Stimulated activated CD8-positive, alpha-beta memory T cell treated with anti-CD3 and anti-CD28 coated beads, Interleukin-15, amount 100 ng/mL, for 48 hours (primary cell): ENCODE results near the gene SEL1L3.

ENCODE experiments used
- DNase-seq, 2 donors: peaks; one replicate each; pipeline ENCODE4 v3.0.0-alpha.2; 2020; ENCODE audit warnings: low read depth in 2 of 2

Gene SEL1L3

GRCh38 chr4:25817059-25817681 is 45.6 kb downstream of the SEL1L3 start:
- DNase-seq, result no peak

- DNase-seq, result no peak
These were observed 46.2 kb downstream of the SEL1L3 start for GRCh38 chr4:25816591-25817058.

- no peak for DNase-seq
These were observed 47.2 kb downstream of the SEL1L3 start for GRCh38 chr4:25815586-25815985.

- DNase-seq, result no peak
These were observed 48.3 kb downstream of the SEL1L3 start for GRCh38 chr4:25814301-25815136.

GRCh38 chr4:25813448-25814106 is 49.2 kb downstream of the SEL1L3 start:
- no peak for DNase-seq

GRCh38 chr4:25811841-25812240 is 50.9 kb downstream of the SEL1L3 start:
- DNase-seq, result no peak

GRCh38 chr4:25811374-25811690 is 51.5 kb downstream of the SEL1L3 start:
- no peak for DNase-seq

GRCh38 chr4:25810461-25811373 is 52.1 kb downstream of the SEL1L3 start:
- no peak for DNase-seq

- no peak for DNase-seq
These were observed 52.8 kb downstream of the SEL1L3 start for GRCh38 chr4:25809996-25810395.

- DNase-seq, result no peak
These were observed 55.6 kb downstream of the SEL1L3 start for GRCh38 chr4:25807102-25807728.

- no peak for DNase-seq
These were observed 57.4 kb downstream of the SEL1L3 start for GRCh38 chr4:25805255-25805860.

- DNase-seq, result no peak
These were observed 59.0 kb downstream of the SEL1L3 start for GRCh38 chr4:25803720-25804225.

GRCh38 chr4:25801594-25801993 is 61.2 kb downstream of the SEL1L3 start:
- no peak for DNase-seq

- DNase-seq, result no peak
These were observed 62.5 kb downstream of the SEL1L3 start for GRCh38 chr4:25800245-25800644.

GRCh38 chr4:25799522-25799921 is 63.3 kb downstream of the SEL1L3 start:
- DNase-seq, result no peak

- DNase-seq, result no peak
These were observed 65.7 kb downstream of the SEL1L3 start for GRCh38 chr4:25797136-25797535.

GRCh38 chr4:25795566-25796454 is 67.0 kb downstream of the SEL1L3 start:
- no peak for DNase-seq

GRCh38 chr4:25795091-25795490 is 67.7 kb downstream of the SEL1L3 start:
- DNase-seq, result no peak

GRCh38 chr4:25792876-25793275 is 69.9 kb downstream of the SEL1L3 start:
- DNase-seq, result no peak
